ENCODE data around the gene PSMG3.

PSMG3 gene

GRCh38 chr7:1560620-1561031, 9.2 kb downstream of the PSMG3 start:
- no peaks in the 10 kb centered on the region for H3K27me3 Mint-ChIP-seq
- H3K27ac Mint-ChIP-seq = no peak overlapping the region
- H3K36me3 Mint-ChIP-seq (ENCODE audit: low read depth) = no peaks in the 10 kb centered on the region
- no peaks in the 10 kb centered on the region for H3K4me1 Mint-ChIP-seq (ENCODE audit: low read depth)
- no peaks in the 10 kb centered on the region for H3K9me3 Mint-ChIP-seq
- no peak overlapping the region for H3K4me3 Mint-ChIP-seq

- no peaks in the 10 kb centered on the region for H3K36me3 Mint-ChIP-seq (ENCODE audit: low read depth)
- H3K27ac Mint-ChIP-seq = no peak overlapping the region
- no peaks in the 10 kb centered on the region for H3K9me3 Mint-ChIP-seq
Measured at GRCh38 chr7:1559626-1560590, 9.9 kb downstream of the PSMG3 start.

GRCh38 chr7:1558841-1559625, 10.8 kb downstream of the PSMG3 start:
- Mint-ChIP-seq H3K4me3 (no peak overlapping the region), H3K36me3 (ENCODE audit: low read depth) (no peaks in the 10 kb centered on the region), H3K4me1 (ENCODE audit: low read depth) (no peaks in the 10 kb centered on the region), H3K27me3 (no peaks in the 10 kb centered on the region), H3K27ac (no peak overlapping the region), H3K9me3 (no peaks in the 10 kb centered on the region)

More at GRCh38 chr7:1559626-1560590, 9.9 kb downstream of the PSMG3 start:
- Mint-ChIP-seq H3K4me3 (no peak overlapping the region), H3K27me3 (no peaks in the 10 kb centered on the region), H3K4me1 (ENCODE audit: low read depth) (no peaks in the 10 kb centered on the region)

GRCh38 chr7:1558181-1558811, 11.5 kb downstream of the PSMG3 start:
- H3K36me3 Mint-ChIP-seq (ENCODE audit: low read depth) = no peaks in the 10 kb centered on the region
- H3K27ac Mint-ChIP-seq = no peak overlapping the region
- H3K27me3 Mint-ChIP-seq = no peaks in the 10 kb centered on the region
- no peaks in the 10 kb centered on the region for H3K9me3 Mint-ChIP-seq
- no peak overlapping the region for H3K4me3 Mint-ChIP-seq
- H3K4me1 Mint-ChIP-seq (ENCODE audit: low read depth) = no peaks in the 10 kb centered on the region

- H3K36me3 Mint-ChIP-seq (ENCODE audit: low read depth) = no peaks in the 10 kb centered on the region
- no peaks in the 10 kb centered on the region for H3K4me1 Mint-ChIP-seq (ENCODE audit: low read depth)
- no peak overlapping the region for H3K4me3 Mint-ChIP-seq
- no peaks in the 10 kb centered on the region for H3K9me3 Mint-ChIP-seq
- H3K27me3 Mint-ChIP-seq = no peaks in the 10 kb centered on the region
- no peak overlapping the region for H3K27ac Mint-ChIP-seq
Measured at GRCh38 chr7:1557771-1558170, 12.1 kb downstream of the PSMG3 start.

GRCh38 chr7:1557006-1557405, 12.8 kb downstream of the PSMG3 start:
- Mint-ChIP-seq H3K4me1 (ENCODE audit: low read depth) (no peaks in the 10 kb centered on the region), H3K27ac (no peak overlapping the region), H3K36me3 (ENCODE audit: low read depth) (no peaks in the 10 kb centered on the region), H3K4me3 (no peak overlapping the region), H3K9me3 (no peaks in the 10 kb centered on the region), H3K27me3 (no peaks in the 10 kb centered on the region)

- H3K4me3 Mint-ChIP-seq = no peak within 1 kb of the TSS
- no peaks in the 10 kb centered on the region for H3K4me1 Mint-ChIP-seq (ENCODE audit: low read depth)
- H3K36me3 Mint-ChIP-seq (ENCODE audit: low read depth) = no peaks in the 10 kb centered on the region
- H3K27ac Mint-ChIP-seq = no peak within 1 kb of the TSS
- H3K9me3 Mint-ChIP-seq = no peaks in the 10 kb centered on the region
- H3K27me3 Mint-ChIP-seq = no peaks in the 10 kb centered on the region
Measured at GRCh38 chr7:1555813-1556543, 13.9 kb downstream of the PSMG3 start, which contains the start of gene TMEM184A. TMEM184A (minus strand) TSS chr7:1556205; CDS start chr7:1555484, 721 bp downstream.

- Mint-ChIP-seq H3K4me3 (no peak overlapping the region), H3K9me3 (no peaks in the 10 kb centered on the region), H3K27ac (no peak overlapping the region), H3K36me3 (ENCODE audit: low read depth) (no peaks in the 10 kb centered on the region), H3K27me3 (no peaks in the 10 kb centered on the region), H3K4me1 (ENCODE audit: low read depth) (no peaks in the 10 kb centered on the region)
Measured at GRCh38 chr7:1555046-1555812, 14.6 kb downstream of the PSMG3 start.

GRCh38 chr7:1554333-1555045, 15.3 kb downstream of the PSMG3 start:
- Mint-ChIP-seq H3K27me3 (no peaks in the 10 kb centered on the region), H3K36me3 (ENCODE audit: low read depth) (no peaks in the 10 kb centered on the region), H3K4me1 (ENCODE audit: low read depth) (no peaks in the 10 kb centered on the region), H3K9me3 (no peaks in the 10 kb centered on the region), H3K27ac (no peak overlapping the region), H3K4me3 (no peak overlapping the region)

- H3K9me3 Mint-ChIP-seq = no peaks in the 10 kb centered on the region
- H3K4me1 Mint-ChIP-seq (ENCODE audit: low read depth) = no peaks in the 10 kb centered on the region
- no peak overlapping the region for H3K4me3 Mint-ChIP-seq
- no peaks in the 10 kb centered on the region for H3K27me3 Mint-ChIP-seq
- H3K27ac Mint-ChIP-seq = no peak overlapping the region
- no peaks in the 10 kb centered on the region for H3K36me3 Mint-ChIP-seq (ENCODE audit: low read depth)
Measured at GRCh38 chr7:1553512-1554210, 16.2 kb downstream of the PSMG3 start.

GRCh38 chr7:1552200-1552599, 17.6 kb downstream of the PSMG3 start:
- Mint-ChIP-seq H3K9me3 (no peaks in the 10 kb centered on the region), H3K27ac (no peak overlapping the region), H3K4me1 (ENCODE audit: low read depth) (no peaks in the 10 kb centered on the region), H3K36me3 (ENCODE audit: low read depth) (no peaks in the 10 kb centered on the region), H3K4me3 (no peak overlapping the region), H3K27me3 (no peaks in the 10 kb centered on the region)

- Mint-ChIP-seq H3K27ac (no peak overlapping the region), H3K36me3 (ENCODE audit: low read depth) (no peaks in the 10 kb centered on the region), H3K4me3 (no peak overlapping the region)
Measured at GRCh38 chr7:1550846-1551155, 19.0 kb downstream of the PSMG3 start.

More at GRCh38 chr7:1550846-1551155, 19.0 kb downstream of the PSMG3 start:
- H3K9me3 Mint-ChIP-seq = no peaks in the 10 kb centered on the region
- H3K4me1 Mint-ChIP-seq (ENCODE audit: low read depth) = no peaks in the 10 kb centered on the region
- no peaks in the 10 kb centered on the region for H3K27me3 Mint-ChIP-seq

All from stimulated activated naive CD8-positive, alpha-beta T cell treated with anti-CD3 and anti-CD28 coated beads, Interleukin-15, Interleukin-2, amounts not matched to agents 100 ng/mL and 50 ng/mL, for 24 hours (primary cell).